BLaER1 treated with 17β-estradiol and CSF1 and Interleukin-3, amounts not matched to agents 10 nM and 100 nM (cell line): ENCODE measurements around the gene UBXN2A.

ENCODE experiments used
- H3K27ac ChIP-seq, 11 experiments: shearing (Covaris generic); formaldehyde crosslinking; 2 replicates each; pipeline ENCODE4 v1.8.1; 2022
- H3K27me3 ChIP-seq, 11 experiments: shearing (Covaris generic); formaldehyde crosslinking; 2 replicates each; pipeline ENCODE4 v1.8.1; 2022
- H3K36me3 ChIP-seq, 11 experiments: shearing (Covaris generic); formaldehyde crosslinking; 2 replicates each; pipeline ENCODE4 v1.8.1; 2022
- H3K4me1 ChIP-seq, 10 experiments: shearing (Covaris generic); formaldehyde crosslinking; 2 replicates each; pipeline ENCODE4 v1.8.1; 2022
- H3K4me2 ChIP-seq, 11 experiments: shearing (Covaris generic); formaldehyde crosslinking; 2 replicates each; pipeline ENCODE4 v1.8.1; 2022
- H3K4me3 ChIP-seq, 10 experiments: shearing (Covaris generic); formaldehyde crosslinking; 2 replicates each; pipeline ENCODE4 v1.8.1; 2022
- H3K9ac ChIP-seq, 11 experiments: shearing (Covaris generic); formaldehyde crosslinking; 2 replicates each; pipeline ENCODE4 v1.8.1; 2022
- H3K9me3 ChIP-seq, 11 experiments: shearing (Covaris generic); formaldehyde crosslinking; replicated peaks in 1 of 11; 2 replicates each; pipeline ENCODE4 v1.8.1; 2022
- H4K20me1 ChIP-seq, 11 experiments: shearing (Covaris generic); formaldehyde crosslinking; 2 replicates each; pipeline ENCODE4 v1.8.1; 2022
- Cebpa-rat ChIP-seq, 11 experiments: shearing (Covaris generic); IDR thresholded peaks; 2 replicates each; pipeline ENCODE4 v1.8.1; 2022

Gene UBXN2A

GRCh38 chr2:24015562-24016375 is 75.5 kb downstream of the UBXN2A start:
- no peak overlapping the region for H3K9ac ChIP-seq
- no peak for TF ChIP-seq Cebpa-rat (IDR thresholded peaks at IDR 0.05)
- H4K20me1 ChIP-seq, result peaks cover 0 to 10% (median 2%) of the 10 kb centered on the region in 11 experiments; a peak in 8 of 22 replicates
- no peak overlapping the region for H3K4me3 ChIP-seq
- no peaks in the 10 kb centered on the region for H3K36me3 ChIP-seq
- H3K4me2 ChIP-seq, result no peak overlapping the region
- peaks cover 11 to 22% (median 19%) of the 10 kb centered on the region in 11 experiments for H3K27me3 ChIP-seq
- no peaks in the 10 kb centered on the region for H3K9me3 ChIP-seq
- peaks cover 0 to 11% (median 6%) of the 10 kb centered on the region in 10 experiments; a peak in 12 of 20 replicates for H3K4me1 ChIP-seq
- H3K27ac ChIP-seq, result no peak overlapping the region

GRCh38 chr2:24016376-24016761 is 76.1 kb downstream of the UBXN2A start:
- Histone ChIP-seq H3K36me3 (no peaks in the 10 kb centered on the region), H3K9me3 (no peaks in the 10 kb centered on the region), H3K27ac (no peak overlapping the region), H3K4me1 (peaks cover 0 to 11% (median 6%) of the 10 kb centered on the region in 10 experiments; a peak in 12 of 20 replicates), H4K20me1 (peaks cover 0 to 8% (median 0%) of the 10 kb centered on the region in 11 experiments; a peak in 4 of 22 replicates), H3K27me3 (peaks cover 5 to 16% (median 13%) of the 10 kb centered on the region in 11 experiments), H3K4me2 (no peak overlapping the region), H3K4me3 (no peak overlapping the region), H3K9ac (no peak overlapping the region)
- no peak for TF ChIP-seq Cebpa-rat (IDR thresholded peaks at IDR 0.05)

DNA sequence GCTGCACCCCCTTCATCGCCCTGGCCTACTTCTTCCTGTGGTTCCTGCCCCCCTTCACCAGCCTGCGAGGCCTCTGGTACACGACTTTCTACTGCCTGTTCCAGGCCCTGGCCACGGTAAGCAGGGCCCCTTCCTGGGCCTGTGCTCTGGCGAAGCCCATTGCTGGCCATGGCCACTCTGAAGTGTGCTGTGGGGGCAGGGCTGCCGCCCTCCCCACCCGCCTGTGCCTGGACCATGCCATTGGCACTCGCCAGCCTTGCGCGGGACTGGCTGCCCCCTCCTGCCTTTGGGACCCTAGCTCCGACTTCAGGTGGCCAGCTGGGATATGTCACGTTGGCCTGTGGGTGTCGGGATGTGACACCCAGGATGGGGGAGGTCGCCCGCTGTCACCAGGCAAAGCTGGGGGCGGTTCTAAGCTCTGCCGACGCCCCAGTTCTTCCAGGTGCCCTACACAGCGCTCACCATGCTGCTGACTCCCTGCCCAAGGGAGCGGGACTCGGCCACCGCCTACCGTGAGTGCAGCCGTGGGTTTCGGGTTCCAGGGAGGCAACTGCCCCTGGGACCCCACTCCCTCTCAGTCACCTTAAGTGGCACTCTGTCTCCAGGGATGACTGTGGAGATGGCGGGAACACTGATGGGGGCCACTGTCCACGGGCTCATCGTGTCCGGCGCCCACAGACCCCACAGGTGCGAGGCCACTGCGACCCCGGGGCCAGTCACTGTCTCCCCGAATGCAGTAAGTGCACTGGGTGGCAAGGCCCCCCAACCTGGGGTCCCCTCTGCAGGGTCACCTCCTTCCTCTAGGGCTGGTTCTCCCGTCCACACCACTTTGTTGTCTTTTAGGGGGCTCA is 76.8 kb downstream of the UBXN2A start:
- no peak for TF ChIP-seq Cebpa-rat (IDR thresholded peaks at IDR 0.05)
- Histone ChIP-seq H4K20me1 (peaks cover 0 to 11% (median 0%) of the 10 kb centered on the region in 11 experiments; a peak in 3 of 22 replicates), H3K4me1 (peaks cover 0 to 11% (median 6%) of the 10 kb centered on the region in 10 experiments; a peak in 12 of 20 replicates), H3K4me3 (no peak overlapping the region), H3K27ac (no peak overlapping the region), H3K9me3 (no peaks in the 10 kb centered on the region), H3K9ac (no peak overlapping the region), H3K36me3 (peaks cover 0 to 7% (median 0%) of the 10 kb centered on the region in 11 experiments; a peak in 3 of 22 replicates), H3K4me2 (no peak overlapping the region), H3K27me3 (peaks cover 0 to 9% (median 5%) of the 10 kb centered on the region in 11 experiments; a peak in 8 of 22 replicates)

DNA sequence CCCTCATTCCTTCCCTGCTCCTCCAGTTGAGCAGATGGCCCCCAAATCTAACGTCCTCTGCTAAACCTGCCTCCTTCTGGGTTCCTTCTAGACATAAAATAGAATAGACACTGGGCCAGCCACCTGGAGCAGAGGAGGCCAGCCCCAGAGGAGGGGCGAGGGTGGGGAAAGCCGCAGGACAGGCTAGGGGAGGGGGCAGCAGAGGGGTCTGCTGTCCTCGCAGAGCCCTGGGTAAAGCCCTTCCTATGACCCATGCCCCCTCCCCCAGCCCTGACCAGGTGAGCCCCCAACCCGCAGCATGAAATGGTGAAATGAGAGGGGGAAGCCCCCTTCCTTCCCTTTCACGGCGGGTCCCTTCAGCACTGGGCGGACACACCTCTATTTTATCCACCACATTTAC is 77.4 kb downstream of the UBXN2A start:
- peaks cover 0 to 2% (median 0%) of the 10 kb centered on the region in 11 experiments; a peak in 3 of 22 replicates for H3K27me3 ChIP-seq

DNA sequence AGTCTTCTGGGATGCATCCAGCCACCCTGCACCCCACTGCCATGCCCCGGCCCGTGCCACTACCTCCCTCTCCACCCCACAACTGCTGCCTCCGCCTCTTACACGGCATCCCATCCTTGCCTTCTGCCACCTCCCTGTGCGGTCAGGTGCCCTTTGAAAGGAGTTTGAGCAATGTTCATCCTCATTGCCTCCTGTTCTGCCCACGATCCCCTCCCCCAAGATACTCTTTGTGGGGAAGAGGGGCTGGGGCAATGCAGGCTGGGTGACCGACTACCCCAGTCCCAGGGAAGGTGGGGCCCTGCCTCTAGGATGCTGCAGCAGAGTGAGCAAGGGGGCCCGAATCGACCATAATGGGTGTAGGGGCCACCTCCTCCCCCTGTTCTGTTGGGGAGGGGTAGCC is 78.0 kb downstream of the UBXN2A start:
- Histone ChIP-seq H3K4me1 (peaks cover 0 to 6% (median 1%) of the 10 kb centered on the region in 10 experiments; a peak in 11 of 20 replicates), H3K9me3 (no peaks in the 10 kb centered on the region), H3K27ac (no peak overlapping the region), H3K4me2 (no peak overlapping the region), H3K4me3 (no peak overlapping the region), H4K20me1 (peaks cover 0 to 19% (median 0%) of the 10 kb centered on the region in 11 experiments; a peak in 3 of 22 replicates), H3K9ac (no peak overlapping the region), H3K27me3 (no peaks in the 10 kb centered on the region), H3K36me3 (peaks cover 0 to 18% (median 9%) of the 10 kb centered on the region in 11 experiments; a peak in 10 of 22 replicates)
- no peak for TF ChIP-seq Cebpa-rat (IDR thresholded peaks at IDR 0.05)

More for the DNA sequence above, 77.4 kb downstream of the UBXN2A start:
- Histone ChIP-seq H3K4me3 (no peak overlapping the region), H3K36me3 (peaks cover 0 to 13% (median 5%) of the 10 kb centered on the region in 11 experiments; a peak in 9 of 22 replicates), H3K4me2 (no peak overlapping the region), H3K4me1 (peaks cover 0 to 7% (median 6%) of the 10 kb centered on the region in 10 experiments; a peak in 12 of 20 replicates), H3K9ac (no peak overlapping the region), H3K27ac (no peak overlapping the region), H4K20me1 (peaks cover 0 to 14% (median 0%) of the 10 kb centered on the region in 11 experiments; a peak in 3 of 22 replicates), H3K9me3 (no peaks in the 10 kb centered on the region)
- TF ChIP-seq Cebpa-rat (IDR thresholded peaks at IDR 0.05), result no peak

DNA sequence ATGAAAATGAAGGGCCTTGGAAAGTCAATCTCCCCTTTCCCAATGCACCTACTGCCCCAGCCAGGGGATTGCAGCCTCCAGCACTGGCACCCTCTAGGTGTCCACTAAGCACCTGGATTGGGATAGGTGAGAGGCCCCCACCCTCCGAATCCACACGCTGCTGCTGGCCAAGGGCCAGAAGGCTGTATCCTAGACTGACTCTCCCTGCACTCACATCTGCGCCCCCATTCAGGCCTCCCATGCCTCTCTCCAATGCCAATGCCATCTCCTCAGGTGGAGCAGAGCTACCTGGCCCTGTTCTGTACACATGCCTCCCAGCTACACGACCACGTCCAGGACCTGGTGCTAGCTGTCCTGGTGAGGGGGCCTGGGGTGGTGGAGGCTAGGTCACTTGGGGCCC is 79.5 kb downstream of the UBXN2A start:
- Histone ChIP-seq H4K20me1 (peaks cover 0 to 26% (median 0%) of the 10 kb centered on the region in 11 experiments; a peak in 5 of 22 replicates), H3K4me1 (peaks cover 0 to 6% (median 0%) of the 10 kb centered on the region in 10 experiments; a peak in 5 of 20 replicates), H3K4me3 (no peak overlapping the region), H3K27me3 (no peaks in the 10 kb centered on the region), H3K27ac (no peak overlapping the region), H3K9ac (no peak overlapping the region), H3K36me3 (peaks cover 0 to 33% (median 20%) of the 10 kb centered on the region in 11 experiments; a peak in 15 of 22 replicates), H3K4me2 (no peak overlapping the region), H3K9me3 (no peaks in the 10 kb centered on the region)
- no peak for TF ChIP-seq Cebpa-rat (IDR thresholded peaks at IDR 0.05)

DNA sequence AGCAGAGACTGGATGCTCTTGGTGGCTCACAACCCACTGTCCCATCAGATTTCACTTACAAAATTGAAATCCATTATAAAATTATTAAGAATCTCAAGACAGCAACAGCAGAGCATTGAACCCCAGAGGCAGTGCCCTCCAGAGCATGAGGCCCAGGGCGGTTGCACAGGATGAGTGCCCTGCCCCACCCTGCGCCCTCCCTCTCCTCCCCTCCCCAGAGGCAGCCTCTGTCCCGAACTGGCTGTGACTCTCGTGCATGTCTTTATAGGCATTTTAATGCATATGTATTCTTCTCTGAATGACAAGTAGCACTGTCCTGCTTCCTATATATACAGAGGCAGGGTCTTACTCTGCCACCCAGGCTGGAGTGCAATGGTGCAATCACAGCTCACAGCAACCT is 80.0 kb downstream of the UBXN2A start:
- H3K4me2 ChIP-seq, result no peak overlapping the region
- H3K27ac ChIP-seq, result no peak overlapping the region
- no peak overlapping the region for H3K9ac ChIP-seq
- H3K9me3 ChIP-seq, result no peaks in the 10 kb centered on the region
- H4K20me1 ChIP-seq, result peaks cover 0 to 29% (median 0%) of the 10 kb centered on the region in 11 experiments; a peak in 5 of 22 replicates
- no peak overlapping the region for H3K4me3 ChIP-seq
- peaks cover 5 to 38% (median 25%) of the 10 kb centered on the region in 11 experiments; a peak in 17 of 22 replicates for H3K36me3 ChIP-seq
- peaks cover 0 to under 1% (median 0%) of the 10 kb centered on the region in 10 experiments; a peak in 2 of 20 replicates for H3K4me1 ChIP-seq
- H3K27me3 ChIP-seq, result no peaks in the 10 kb centered on the region
- TF ChIP-seq Cebpa-rat (IDR thresholded peaks at IDR 0.05), result no peak

GRCh38 chr2:24021122-24021998 is 81.1 kb downstream of the UBXN2A start:
- Histone ChIP-seq H3K9me3 (no peaks in the 10 kb centered on the region), H4K20me1 (peaks cover 0 to 35% (median 0%) of the 10 kb centered on the region in 11 experiments; a peak in 5 of 22 replicates), H3K9ac (no peak overlapping the region), H3K27me3 (no peaks in the 10 kb centered on the region), H3K4me2 (no peak overlapping the region), H3K36me3 (peaks cover 14 to 49% (median 32%) of the 10 kb centered on the region in 11 experiments; a peak in 21 of 22 replicates), H3K27ac (no peak overlapping the region), H3K4me1 (no peaks in the 10 kb centered on the region), H3K4me3 (no peak overlapping the region)
- TF ChIP-seq Cebpa-rat (IDR thresholded peaks at IDR 0.05), result no peak
